WTC11 (cell line): ENCODE results near the gene TMEM184A. TPM values are rescaled to one million over a fixed set of nuclear protein-coding genes. Genes with fewer than 3 reads are reported as not detected.

Source experiments
- ATAC-seq: fragments of 200-7000 bp; cut with Tn5 transposase; 2 replicates; pipeline ENCODE4 v1.10.0; 2021; ENCODE audit warnings: mild to moderate bottlenecking, moderate library complexity
- CTCF ChIA-PET: fragments of 300-600 bp; sonication (Branson Sonifier 250); formaldehyde crosslinking; loops from one replicate; lab custom pipeline; 2021; ENCODE audit warnings: antibody characterized with exemption; lab: Charles Lee
- POLR2A ChIA-PET: fragments of 350-600 bp; sonication (Branson Sonifier 250); formaldehyde crosslinking; loops from one replicate; lab custom pipeline; 2021; ENCODE audit warnings: antibody characterized with exemption; lab: Charles Lee
- DNase-seq: peaks from one replicate; pipeline ENCODE4 v3.0.0; 2021; ENCODE audit warnings: low spot score
- H3K27ac Mint-ChIP-seq: 2 replicates; pipeline ENCODE4 v1.8.0; 2021; ENCODE audit warnings: mixed read lengths
- H3K27me3 Mint-ChIP-seq: 2 replicates; pipeline ENCODE4 v1.8.0; 2021; ENCODE audit warnings: low read depth, mild to moderate bottlenecking, moderate library complexity, mixed read lengths
- H3K36me3 Mint-ChIP-seq: 2 replicates; pipeline ENCODE4 v1.8.0; 2021; ENCODE audit warnings: mixed read lengths
- H3K4me1 Mint-ChIP-seq: 2 replicates; pipeline ENCODE4 v1.8.0; 2022; ENCODE audit warnings: mixed read lengths
- H3K4me3 Mint-ChIP-seq: 2 replicates; pipeline ENCODE4 v1.8.0; 2021; ENCODE audit warnings: mild to moderate bottlenecking, moderate library complexity, mixed read lengths
- H3K9me3 Mint-ChIP-seq: 2 replicates; pipeline ENCODE4 v1.8.0; 2021; ENCODE audit warnings: mixed read lengths
- CBFB ChIP-seq: sonication (generic); formaldehyde crosslinking; IDR thresholded peaks from 2 replicates; pipeline ENCODE4 v1.8.1; 2022; ENCODE audit warnings: mild to moderate bottlenecking, low read depth, missing genetic modification reagents
- FOXP4 ChIP-seq: sonication (generic); formaldehyde crosslinking; IDR thresholded peaks from 2 replicates; pipeline ENCODE4 v1.8.0; 2022; ENCODE audit warnings: mild to moderate bottlenecking, missing genetic modification reagents
- HMGA2 ChIP-seq: fragments of 250-450 bp; sonication (Bioruptor Pico); IDR thresholded peaks from 2 replicates; pipeline ENCODE4 v1.4.0; 2021; ENCODE audit warnings: mild to moderate bottlenecking, moderate library complexity
- KAT7 ChIP-seq: sonication (generic); formaldehyde crosslinking; IDR thresholded peaks from 2 replicates; pipeline ENCODE4 v1.8.1; 2023; ENCODE audit warnings: missing genetic modification reagents, mild to moderate bottlenecking, borderline replicate concordance
- MYBL2 ChIP-seq: sonication (generic); formaldehyde crosslinking; IDR thresholded peaks from 2 replicates; pipeline ENCODE4 v1.8.1; 2023; ENCODE audit warnings: mild to moderate bottlenecking, moderate library complexity, missing genetic modification reagents
- NFE2L1 ChIP-seq: sonication (generic); formaldehyde crosslinking; IDR thresholded peaks from 2 replicates; pipeline ENCODE4 v1.8.1; 2023; ENCODE audit warnings: missing genetic modification reagents
- NFYB ChIP-seq: sonication (generic); formaldehyde crosslinking; conservative IDR thresholded peaks from 2 replicates; pipeline ENCODE4 v1.8.0; 2022; ENCODE audit warnings: low read depth, missing genetic modification reagents
- NR3C1 ChIP-seq: sonication (generic); formaldehyde crosslinking; conservative IDR thresholded peaks from 2 replicates; pipeline ENCODE4 v1.8.1; 2023; ENCODE audit warnings: low read depth, mild to moderate bottlenecking, missing genetic modification reagents
- PRDM15 ChIP-seq: sonication (generic); formaldehyde crosslinking; IDR thresholded peaks from 2 replicates; pipeline ENCODE4 v1.8.0; 2022; ENCODE audit warnings: missing genetic modification reagents
- RORB ChIP-seq: fragments of 250-450 bp; sonication (Bioruptor Pico); IDR thresholded peaks from 2 replicates; pipeline ENCODE4 v1.9.0; 2021; ENCODE audit warnings: mild to moderate bottlenecking
- TCF7 ChIP-seq: sonication (generic); formaldehyde crosslinking; IDR thresholded peaks from 2 replicates; pipeline ENCODE4 v1.8.0; 2022; ENCODE audit warnings: mild to moderate bottlenecking, low read depth, missing genetic modification reagents, moderate library complexity
- TEAD1 ChIP-seq: sonication (generic); formaldehyde crosslinking; IDR thresholded peaks from 2 replicates; pipeline ENCODE4 v1.8.0; 2022; ENCODE audit warnings: mild to moderate bottlenecking, missing genetic modification reagents
- ZNF121 ChIP-seq: sonication (generic); formaldehyde crosslinking; IDR thresholded peaks from 2 replicates; pipeline ENCODE4 v1.8.0; 2023; ENCODE audit warnings: missing genetic modification reagents
- ZNF317 ChIP-seq: sonication (generic); formaldehyde crosslinking; IDR thresholded peaks from 2 replicates; pipeline ENCODE4 v1.8.1; 2023; ENCODE audit warnings: low read depth, mild to moderate bottlenecking, moderate library complexity, missing genetic modification reagents, borderline replicate concordance
- ZNF512 ChIP-seq: sonication (generic); formaldehyde crosslinking; IDR thresholded peaks from 2 replicates; pipeline ENCODE4 v1.8.1; 2022; ENCODE audit warnings: missing genetic modification reagents, borderline replicate concordance
- total RNA-seq: library from RNA; stranded (reverse); gene quantifications from 3 replicates; pipeline ENCODE4 v1.2.3, GENCODE V29; 2021
- TF ChIP-seq, protein P1 (sequence below): sonication (generic); formaldehyde crosslinking; IDR thresholded peaks from 2 replicates; pipeline ENCODE4 v1.8.1; 2023; ENCODE audit warnings: mild to moderate bottlenecking, moderate library complexity, missing genetic modification reagents
- TF ChIP-seq, protein P2 (sequence below): fragments of 250-450 bp; sonication (Bioruptor Pico); IDR thresholded peaks from 2 replicates; pipeline ENCODE4 v1.9.0; 2021; ENCODE audit warnings: mild to moderate bottlenecking, borderline replicate concordance

TMEM184A gene
- total RNA-seq, 1 experiment from 2014 or later: 1.4 TPM

DNA sequence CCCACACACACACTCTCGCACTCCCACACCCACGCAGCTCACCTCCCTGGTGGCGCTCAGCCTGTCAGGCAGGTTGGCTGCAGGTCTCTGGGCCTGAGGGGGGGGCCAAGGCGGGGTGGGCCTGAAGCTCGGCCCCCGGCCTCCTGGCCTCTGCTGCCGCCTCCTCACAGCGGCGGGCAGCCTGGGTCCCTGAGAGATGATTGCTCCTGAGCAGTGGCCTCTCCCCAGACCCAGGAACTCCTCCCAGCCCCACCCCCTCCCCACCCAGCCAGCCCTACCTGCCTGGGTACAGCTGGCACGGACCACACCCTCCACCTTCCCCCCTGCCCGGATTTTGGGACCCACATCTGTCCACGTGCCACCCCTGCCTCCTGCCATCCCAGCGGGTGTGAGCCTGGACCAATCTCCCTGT, 4.6 kb upstream of the TMEM184A start:
- TF ChIP-seq CBFB (CRISPR knock-in tag) (no peak), RORB (no peak), MYBL2 (CRISPR knock-in tag) (no peak)
- TF ChIP-seq, all 79 proteins: peak for 0
- no peak for DNase-seq
- POLR2A ChIA-PET: no interaction called here
- no peak for ATAC-seq
- no peak overlapping the region for H3K27ac Mint-ChIP-seq
- no peaks in the 10 kb centered on the region for H3K27me3 Mint-ChIP-seq
- no peaks in the 10 kb centered on the region for H3K36me3 Mint-ChIP-seq
- H3K4me3 Mint-ChIP-seq: no peak overlapping the region
- CTCF ChIA-PET: interaction anchor here (0.9 kb wide), 1 partner anchor 13 kb away, joined by 4 read pairs; no protein-coding TSS in a partner anchor
- H3K9me3 Mint-ChIP-seq: no peaks in the 10 kb centered on the region
- H3K4me1 Mint-ChIP-seq: peaks cover 2% of the 10 kb centered on the region; the same call in 1 of the 2 replicates

DNA sequence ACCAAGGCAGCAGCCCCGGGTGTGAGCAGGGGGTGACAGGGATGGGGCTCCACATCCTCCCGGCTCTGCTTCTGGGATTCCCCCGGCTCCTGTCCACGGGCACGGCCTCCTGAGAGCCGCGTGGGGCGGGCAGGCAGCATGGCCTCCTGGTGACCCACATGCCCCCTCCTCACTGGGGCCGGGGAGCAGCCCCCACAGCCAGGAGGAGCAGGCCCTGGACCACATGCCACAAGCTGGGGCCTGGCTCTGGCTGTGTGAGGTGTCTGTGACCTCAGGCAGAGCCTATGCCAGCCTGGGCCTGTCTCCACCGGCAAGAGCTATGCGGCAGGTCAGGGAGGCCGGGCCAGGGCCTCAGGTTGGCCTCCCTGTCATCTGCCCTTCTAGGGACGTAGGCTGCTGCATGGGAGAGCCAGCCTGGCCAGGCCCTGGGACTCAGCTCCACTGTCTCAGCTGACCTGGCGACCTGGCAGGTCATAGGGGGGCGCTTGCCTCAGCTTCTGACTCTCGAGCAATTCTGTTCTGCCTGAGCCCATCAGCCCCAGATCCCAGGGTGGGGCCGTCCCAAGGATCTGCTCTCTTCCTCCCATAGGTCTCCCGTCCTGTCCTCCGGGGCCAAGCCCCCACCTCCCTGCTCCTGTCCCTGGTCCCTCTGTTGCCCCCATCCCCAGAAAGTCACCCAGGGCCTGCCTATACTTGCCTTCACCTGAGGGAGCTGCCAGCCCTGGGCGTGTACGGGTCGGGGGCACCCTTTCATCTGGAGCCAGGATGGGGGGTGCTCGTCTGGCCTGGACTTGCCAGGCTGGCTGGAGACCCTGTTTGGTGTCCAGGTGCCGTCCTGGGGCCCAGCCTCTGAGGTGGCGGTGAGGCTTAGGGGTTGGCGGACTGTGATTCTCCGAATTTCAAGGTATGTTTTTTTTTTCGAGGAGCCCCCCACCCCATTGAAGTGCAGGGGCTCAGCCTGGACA, 3.9 kb upstream of the TMEM184A start:
- Mint-ChIP-seq H3K4me3 (no peak overlapping the region), H3K27me3 (no peaks in the 10 kb centered on the region), H3K27ac (no peak overlapping the region), H3K4me1 (peaks cover 5% of the 10 kb centered on the region), H3K36me3 (no peaks in the 10 kb centered on the region), H3K9me3 (no peaks in the 10 kb centered on the region)
- ChIA-PET POLR2A (no interaction called here), CTCF (interaction anchor here (0.8 to 1.3 kb wide), 5 partner anchors 12 to 128 kb away, joined by 3 to 5 read pairs (median 3); partner anchors contain the start of gene INTS1)
- TF ChIP-seq ZNF121 (CRISPR knock-in tag) (no peak), TCF7 (CRISPR knock-in tag) (no peak), TEAD1 (CRISPR knock-in tag) (no peak), HMGA2 (CRISPR knock-in tag) (no peak), RORB (no peak), FOXP4 (CRISPR knock-in tag) (no peak), NR3C1 (CRISPR knock-in tag) (no peak), KAT7 (CRISPR knock-in tag) (no peak), PRDM15 (no peak), NFE2L1 (CRISPR knock-in tag) (no peak), NFYB (CRISPR knock-in tag) (no peak), ZNF317 (CRISPR knock-in tag) (no peak), ZNF512 (CRISPR knock-in tag) (no peak)
- TF ChIP-seq, protein P1, sequence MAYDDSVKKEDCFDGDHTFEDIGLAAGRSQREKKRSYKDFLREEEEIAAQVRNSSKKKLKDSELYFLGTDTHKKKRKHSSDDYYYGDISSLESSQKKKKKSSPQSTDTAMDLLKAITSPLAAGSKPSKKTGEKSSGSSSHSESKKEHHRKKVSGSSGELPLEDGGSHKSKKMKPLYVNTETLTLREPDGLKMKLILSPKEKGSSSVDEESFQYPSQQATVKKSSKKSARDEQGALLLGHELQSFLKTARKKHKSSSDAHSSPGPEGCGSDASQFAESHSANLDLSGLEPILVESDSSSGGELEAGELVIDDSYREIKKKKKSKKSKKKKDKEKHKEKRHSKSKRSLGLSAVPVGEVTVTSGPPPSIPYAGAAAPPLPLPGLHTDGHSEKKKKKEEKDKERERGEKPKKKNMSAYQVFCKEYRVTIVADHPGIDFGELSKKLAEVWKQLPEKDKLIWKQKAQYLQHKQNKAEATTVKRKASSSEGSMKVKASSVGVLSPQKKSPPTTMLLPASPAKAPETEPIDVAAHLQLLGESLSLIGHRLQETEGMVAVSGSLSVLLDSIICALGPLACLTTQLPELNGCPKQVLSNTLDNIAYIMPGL (CRISPR knock-in tag): no peak
- TF ChIP-seq, protein P2, sequence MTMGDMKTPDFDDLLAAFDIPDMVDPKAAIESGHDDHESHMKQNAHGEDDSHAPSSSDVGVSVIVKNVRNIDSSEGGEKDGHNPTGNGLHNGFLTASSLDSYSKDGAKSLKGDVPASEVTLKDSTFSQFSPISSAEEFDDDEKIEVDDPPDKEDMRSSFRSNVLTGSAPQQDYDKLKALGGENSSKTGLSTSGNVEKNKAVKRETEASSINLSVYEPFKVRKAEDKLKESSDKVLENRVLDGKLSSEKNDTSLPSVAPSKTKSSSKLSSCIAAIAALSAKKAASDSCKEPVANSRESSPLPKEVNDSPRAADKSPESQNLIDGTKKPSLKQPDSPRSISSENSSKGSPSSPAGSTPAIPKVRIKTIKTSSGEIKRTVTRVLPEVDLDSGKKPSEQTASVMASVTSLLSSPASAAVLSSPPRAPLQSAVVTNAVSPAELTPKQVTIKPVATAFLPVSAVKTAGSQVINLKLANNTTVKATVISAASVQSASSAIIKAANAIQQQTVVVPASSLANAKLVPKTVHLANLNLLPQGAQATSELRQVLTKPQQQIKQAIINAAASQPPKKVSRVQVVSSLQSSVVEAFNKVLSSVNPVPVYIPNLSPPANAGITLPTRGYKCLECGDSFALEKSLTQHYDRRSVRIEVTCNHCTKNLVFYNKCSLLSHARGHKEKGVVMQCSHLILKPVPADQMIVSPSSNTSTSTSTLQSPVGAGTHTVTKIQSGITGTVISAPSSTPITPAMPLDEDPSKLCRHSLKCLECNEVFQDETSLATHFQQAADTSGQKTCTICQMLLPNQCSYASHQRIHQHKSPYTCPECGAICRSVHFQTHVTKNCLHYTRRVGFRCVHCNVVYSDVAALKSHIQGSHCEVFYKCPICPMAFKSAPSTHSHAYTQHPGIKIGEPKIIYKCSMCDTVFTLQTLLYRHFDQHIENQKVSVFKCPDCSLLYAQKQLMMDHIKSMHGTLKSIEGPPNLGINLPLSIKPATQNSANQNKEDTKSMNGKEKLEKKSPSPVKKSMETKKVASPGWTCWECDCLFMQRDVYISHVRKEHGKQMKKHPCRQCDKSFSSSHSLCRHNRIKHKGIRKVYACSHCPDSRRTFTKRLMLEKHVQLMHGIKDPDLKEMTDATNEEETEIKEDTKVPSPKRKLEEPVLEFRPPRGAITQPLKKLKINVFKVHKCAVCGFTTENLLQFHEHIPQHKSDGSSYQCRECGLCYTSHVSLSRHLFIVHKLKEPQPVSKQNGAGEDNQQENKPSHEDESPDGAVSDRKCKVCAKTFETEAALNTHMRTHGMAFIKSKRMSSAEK (CRISPR knock-in tag): no peak
- DNase-seq: no peak
- ATAC-seq: no peak
